Measurements from ENCODE around the gene L3MBTL3. TPM values are rescaled to one million over a fixed set of nuclear protein-coding genes. Genes with fewer than 3 reads are reported as not detected.
"Not testable (repeated sequence)": the region's sequence is repeated elsewhere in the genome, so short reads cannot be mapped to it uniquely, and the experiment has no call there.

L3MBTL3 gene
- total RNA-seq, 1 experiment from 2014 or later, result 5.4 TPM

GRCh38 chr6:130075879-130076460 lies 57.6 kb downstream of the L3MBTL3 start:
- no peak for DNase-seq (ENCODE audit: low spot score)

GRCh38 chr6:130076512-130076911 lies 58.1 kb downstream of the L3MBTL3 start:
- DNase-seq (ENCODE audit: low spot score), result no peak

GRCh38 chr6:130090796-130091195 lies 72.4 kb downstream of the L3MBTL3 start:
- DNase-seq (ENCODE audit: low spot score), result no peak

- no peak for DNase-seq (ENCODE audit: low spot score)
These were observed 75.2 kb downstream of the L3MBTL3 start for GRCh38 chr6:130093546-130093945.

GRCh38 chr6:130098317-130098716 lies 79.9 kb downstream of the L3MBTL3 start:
- no peak for DNase-seq (ENCODE audit: low spot score)

GRCh38 chr6:130099119-130099518 lies 80.7 kb downstream of the L3MBTL3 start:
- DNase-seq (ENCODE audit: low spot score), result no peak

GRCh38 chr6:130105996-130106704 lies 87.8 kb downstream of the L3MBTL3 start:
- no peak for DNase-seq (ENCODE audit: low spot score)

GRCh38 chr6:130107710-130108109 lies 89.3 kb downstream of the L3MBTL3 start:
- DNase-seq (ENCODE audit: low spot score), result no peak

GRCh38 chr6:130111031-130111430 lies 92.7 kb downstream of the L3MBTL3 start:
- DNase-seq (ENCODE audit: low spot score), result no peak

GRCh38 chr6:130113201-130113710 lies 94.9 kb downstream of the L3MBTL3 start:
- no peak for DNase-seq (ENCODE audit: low spot score)

GRCh38 chr6:130115036-130115435 lies 96.7 kb downstream of the L3MBTL3 start:
- DNase-seq (ENCODE audit: low spot score), result no peak

GRCh38 chr6:130116273-130116672 lies 97.9 kb downstream of the L3MBTL3 start:
- DNase-seq (ENCODE audit: low spot score), result no peak

GRCh38 chr6:130117187-130117701 lies 98.9 kb downstream of the L3MBTL3 start:
- DNase-seq (ENCODE audit: low spot score), result not testable (repeated sequence)

- no peak for DNase-seq (ENCODE audit: low spot score)
These were observed 99.9 kb downstream of the L3MBTL3 start for GRCh38 chr6:130118236-130118635.

- no peak for DNase-seq (ENCODE audit: low spot score)
These were observed 100.8 kb downstream of the L3MBTL3 start for GRCh38 chr6:130119211-130119610.

GRCh38 chr6:130120731-130121130 lies 102.3 kb downstream of the L3MBTL3 start:
- DNase-seq (ENCODE audit: low spot score), result no peak

- no peak for DNase-seq (ENCODE audit: low spot score)
These were observed 103.9 kb downstream of the L3MBTL3 start for GRCh38 chr6:130122243-130122642.

- DNase-seq (ENCODE audit: low spot score), result no peak
These were observed 108.8 kb downstream of the L3MBTL3 start for GRCh38 chr6:130127195-130127594.

- no peak for DNase-seq (ENCODE audit: low spot score)
These were observed 109.9 kb downstream of the L3MBTL3 start for GRCh38 chr6:130128326-130128725.

GRCh38 chr6:130129762-130130246 lies 111.4 kb downstream of the L3MBTL3 start:
- no peak for DNase-seq (ENCODE audit: low spot score)

GRCh38 chr6:130132286-130132701 lies 113.9 kb downstream of the L3MBTL3 start:
- DNase-seq (ENCODE audit: low spot score), result no peak

GRCh38 chr6:130134582-130134981 lies 116.2 kb downstream of the L3MBTL3 start:
- no peak for DNase-seq (ENCODE audit: low spot score)

GRCh38 chr6:130136798-130137197 lies 118.4 kb downstream of the L3MBTL3 start:
- DNase-seq (ENCODE audit: low spot score), result no peak
